K562 (cell line): Measurements from ENCODE around the gene INPP5D. TPM values are rescaled to one million over a fixed set of nuclear protein-coding genes. Genes with fewer than 3 reads are reported as not detected.
A peak's percentile ranks its signal among the peaks of the same experiment; 100 is the strongest.

Source experiments
- BHLHE40 ChIP-seq: IDR thresholded peaks from 2 replicates; pipeline ENCODE4 v1.6.1; 2011; ENCODE audit warnings: low read length, improper control_type of control experiment
- CTBP1 ChIP-seq: fragments of 450-650 bp; IDR thresholded peaks from 2 replicates; pipeline ENCODE4 v1.6.1; 2016; ENCODE audit warnings: borderline replicate concordance
- FOXP1 ChIP-seq: sonication (generic); formaldehyde crosslinking; IDR thresholded peaks from 2 replicates; pipeline ENCODE4 v1.8.0; 2022; ENCODE audit warnings: mild to moderate bottlenecking, missing genetic modification reagents
- GABPA ChIP-seq: fragments of 200-800 bp; sonication (Bioruptor generic); conservative IDR thresholded peaks from 2 replicates; pipeline ENCODE4 v1.6.1; 2016; ENCODE audit warnings: low read depth, missing genetic modification characterization, missing compliant biosample characterization
- MLLT1 ChIP-seq, 2 experiments: fragments of 450-650 bp; IDR thresholded peaks; 2 replicates each; pipeline ENCODE4 v1.6.1; 2016
- POLR3G ChIP-seq: IDR thresholded peaks from 2 replicates; pipeline ENCODE4 v1.6.1; 2011; ENCODE audit not compliant: insufficient read length, insufficient replicate concordance; ENCODE audit errors: extremely low read depth
- SFPQ ChIP-seq: fragments of 200-400 bp; formaldehyde crosslinking; IDR thresholded peaks from 2 replicates; pipeline ENCODE4 v1.6.1; 2017; ENCODE audit warnings: mild to moderate bottlenecking, low read depth, low read length, moderate library complexity
- SMARCB1 ChIP-seq: IDR thresholded peaks from 2 replicates; pipeline ENCODE4 v1.6.1; 2011; ENCODE audit warnings: improper control_type of control experiment, low read depth; ENCODE audit not compliant: insufficient read length
- SOX6 ChIP-seq: fragments of 450-650 bp; IDR thresholded peaks from 2 replicates; pipeline ENCODE4 v1.6.1; 2014; ENCODE audit warnings: mild to moderate bottlenecking
- ZFP36 ChIP-seq: fragments of 150-350 bp; IDR thresholded peaks from 2 replicates; pipeline ENCODE4 v1.6.1; 2018; ENCODE audit warnings: low read length, low read depth; ENCODE audit not compliant: partially characterized antibody
- ZNF143 ChIP-seq: sonication (generic); formaldehyde crosslinking; IDR thresholded peaks from 2 replicates; pipeline ENCODE4 v1.9.0; 2022; ENCODE audit warnings: mild to moderate bottlenecking, missing genetic modification reagents
- ZNF253 ChIP-seq: fragments of 250-450 bp; sonication (Bioruptor Pico); conservative IDR thresholded peaks from 2 replicates; pipeline ENCODE4 v1.6.1; 2021; ENCODE audit warnings: mild to moderate bottlenecking
- ZNF407 ChIP-seq: fragments of 450-650 bp; IDR thresholded peaks from 2 replicates; pipeline ENCODE4 v1.6.1; 2016; ENCODE audit warnings: low read depth
- polyA plus RNA-seq, 8 experiments: library from polyadenylated mRNA; depleted of rRNA in 4 of 8; stranded (reverse) in 5 of 8; unstranded in 3 of 8; fragments of >200 nt; fragmentation: Nextera tagmentation in 2 of 8; fragmentation: Illumina TruSeq in 1 of 8; extraction: Ambion mirVana in 2 of 8; extraction: Trizol in 1 of 8; gene quantifications; 2 replicates each; pipeline versions ENCODE4 v1.2.1 to v1.2.3, GENCODE V29; 2011 to 2014; ENCODE audit warnings: inconsistent platforms in 1 of 8, missing spikeins in 1 of 8
- total RNA-seq, 7 experiments: library from RNA; depleted of rRNA in 6 of 7; stranded (reverse); fragments of >200 nt in 6 of 7; fragmentation: Illumina TruSeq in 2 of 7; extraction: Trizol in 2 of 7; gene quantifications; 2 replicates each; pipeline versions ENCODE4 v1.2.1 to v1.2.3, GENCODE V29; 2011 to 2021; ENCODE audit warnings: low replicate concordance in 1 of 7
- TF ChIP-seq, protein P1 (sequence below): fragments of 450-650 bp; IDR thresholded peaks from 2 replicates; pipeline ENCODE4 v1.7.0; 2016; ENCODE audit warnings: borderline replicate concordance

Gene INPP5D
- total and polyA plus RNA-seq, 9 of the 15 experiments (the other 6 are each of a cell fraction or from before 2014, with no cell fraction given) = 0.55 to 6.2 (median 2.2) TPM

DNA sequence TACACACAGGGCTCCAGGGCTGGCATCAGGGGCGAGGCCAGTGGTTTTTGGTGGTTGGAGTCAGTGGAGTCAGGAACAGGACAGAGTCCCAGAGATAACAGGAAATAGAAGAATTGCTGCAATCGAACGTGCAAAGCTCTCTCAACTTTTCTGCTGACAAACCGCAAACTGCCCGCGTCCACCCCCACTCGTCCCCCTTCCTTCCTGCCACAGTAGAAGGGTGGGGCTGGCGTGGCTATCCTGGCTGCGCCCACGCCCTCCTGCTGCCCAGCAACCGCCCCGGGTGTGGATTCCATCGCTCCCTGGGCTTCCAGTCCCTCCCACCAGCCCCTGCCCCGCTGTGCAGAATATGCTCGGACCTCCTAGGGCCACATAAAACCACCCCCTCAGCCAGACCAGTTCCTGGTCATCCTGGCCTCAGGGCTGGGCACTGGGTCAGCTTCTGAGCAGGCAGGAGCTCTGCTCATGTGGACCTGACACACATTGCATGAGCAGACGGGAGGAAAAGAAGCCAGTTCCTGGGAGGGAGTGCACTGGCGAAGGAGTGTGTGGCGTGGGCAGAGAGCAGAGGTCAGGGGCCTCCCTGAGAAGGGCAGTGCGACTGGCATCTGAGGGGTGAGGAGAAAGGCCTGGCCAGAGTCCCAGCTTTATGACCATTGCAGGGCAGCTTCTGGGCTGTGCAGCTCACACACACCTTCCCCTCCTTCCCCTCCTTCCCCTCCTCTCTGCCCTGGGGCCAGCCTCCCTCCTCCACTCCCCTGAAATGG is 105.9 kb downstream of the INPP5D start (continued):
- TF ChIP-seq ZNF407 (no peak), SFPQ (no peak), BHLHE40 (peak; percentile 82), GABPA (tag) (peak; percentile 40), SOX6 (0 out of 2 replicates have a peak, but pooled peaks have one; percentile 38), SMARCB1 (no peak), ZNF143 (no peak), ZNF253 (CRISPR knock-in tag) (no peak), MLLT1 (IDR thresholded peaks at IDR 0.05) (0 out of 4 replicates have a peak, but pooled peaks of 1 of the 2 experiments have one; percentile 26), POLR3G (no peak), CTBP1 (0 out of 2 replicates have a peak, but pooled peaks have one; percentile 22), FOXP1 (CRISPR knock-in tag) (no peak), ZFP36 (no peak)
- TF ChIP-seq, protein P1, sequence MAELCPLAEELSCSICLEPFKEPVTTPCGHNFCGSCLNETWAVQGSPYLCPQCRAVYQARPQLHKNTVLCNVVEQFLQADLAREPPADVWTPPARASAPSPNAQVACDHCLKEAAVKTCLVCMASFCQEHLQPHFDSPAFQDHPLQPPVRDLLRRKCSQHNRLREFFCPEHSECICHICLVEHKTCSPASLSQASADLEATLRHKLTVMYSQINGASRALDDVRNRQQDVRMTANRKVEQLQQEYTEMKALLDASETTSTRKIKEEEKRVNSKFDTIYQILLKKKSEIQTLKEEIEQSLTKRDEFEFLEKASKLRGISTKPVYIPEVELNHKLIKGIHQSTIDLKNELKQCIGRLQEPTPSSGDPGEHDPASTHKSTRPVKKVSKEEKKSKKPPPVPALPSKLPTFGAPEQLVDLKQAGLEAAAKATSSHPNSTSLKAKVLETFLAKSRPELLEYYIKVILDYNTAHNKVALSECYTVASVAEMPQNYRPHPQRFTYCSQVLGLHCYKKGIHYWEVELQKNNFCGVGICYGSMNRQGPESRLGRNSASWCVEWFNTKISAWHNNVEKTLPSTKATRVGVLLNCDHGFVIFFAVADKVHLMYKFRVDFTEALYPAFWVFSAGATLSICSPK = no peak
